Osteoblast (primary cell): ENCODE results near the gene MEIS1. TPM values are rescaled to one million over a fixed set of nuclear protein-coding genes. Genes with fewer than 3 reads are reported as not detected.

Experiments used
- DNase-seq: peaks from one replicate; pipeline ENCODE4 v3.0.0; 2011; ENCODE audit warnings: low spot score, mixed read lengths; ENCODE audit not compliant: insufficient read length; ENCODE audit errors: missing footprints
- H2AFZ ChIP-seq: 2 replicates; pipeline ENCODE4 v1.6.0; 2011; ENCODE audit warnings: mild to moderate bottlenecking, low read length
- H3K27ac ChIP-seq: 2 replicates; pipeline ENCODE4 v1.5.1; 2011; ENCODE audit warnings: mild to moderate bottlenecking, low read depth, low read length, moderate library complexity
- H3K27me3 ChIP-seq: 2 replicates; pipeline ENCODE4 v1.6.0; 2012; ENCODE audit warnings: mild to moderate bottlenecking, control low read depth, inconsistent platforms, low read length, moderate library complexity; ENCODE audit not compliant: insufficient read depth
- H3K36me3 ChIP-seq: 2 replicates; pipeline ENCODE4 v1.5.1; 2011; ENCODE audit warnings: mild to moderate bottlenecking, low read length, control low read depth, moderate library complexity; ENCODE audit not compliant: insufficient read depth
- H3K4me1 ChIP-seq: 2 replicates; pipeline ENCODE4 v1.5.1; 2011; ENCODE audit warnings: mild to moderate bottlenecking, low read length, control low read depth, moderate library complexity; ENCODE audit not compliant: insufficient read depth
- H3K4me2 ChIP-seq: 2 replicates; pipeline ENCODE4 v1.6.0; 2011; ENCODE audit warnings: mild to moderate bottlenecking, low read length; ENCODE audit not compliant: insufficient read depth
- H3K4me3 ChIP-seq: fragments of 200-600 bp; sonication (generic); 3 replicates; pipeline ENCODE4 v1.5.1; 2012; ENCODE audit warnings: mild to moderate bottlenecking, low read length, inconsistent platforms; ENCODE audit not compliant: insufficient read depth
- H3K79me2 ChIP-seq: 2 replicates; pipeline ENCODE4 v1.6.0; 2012; ENCODE audit warnings: mild to moderate bottlenecking, low read length, control low read depth, inconsistent platforms; ENCODE audit not compliant: insufficient read depth
- H3K9me3 ChIP-seq: 2 replicates; pipeline ENCODE4 v1.5.1; 2011; ENCODE audit warnings: low read depth, low read length, control low read depth
- H4K20me1 ChIP-seq: 2 replicates; pipeline ENCODE4 v1.6.0; 2012; ENCODE audit warnings: mild to moderate bottlenecking, low read length, control low read depth; ENCODE audit not compliant: insufficient read depth
- CTCF ChIP-seq: IDR thresholded peaks from 2 replicates; pipeline ENCODE4 v1.5.1; 2011; ENCODE audit warnings: mild to moderate bottlenecking, low read depth, low read length, moderate library complexity; ENCODE audit errors: extremely low read depth
- total RNA-seq: library from RNA; depleted of rRNA; stranded (reverse); fragments of >200 nt; gene quantifications from 2 replicates; pipeline ENCODE4 v1.2.3, GENCODE V29; 2012

The MEIS1 gene
- total RNA-seq, 1 donor, result 11.9 TPM

- H3K79me2 ChIP-seq, result no peaks in the 10 kb centered on the region
- no peak overlapping the region for H3K4me3 ChIP-seq
- H3K27ac ChIP-seq, result no peak overlapping the region
Observed at GRCh38 chr2:66541646-66542045, 106.7 kb downstream of the MEIS1 start.

GRCh38 chr2:66543257-66543767 lies 108.4 kb downstream of the MEIS1 start:
- no peak for DNase-seq
- Histone ChIP-seq H3K4me3 (no peak overlapping the region), H3K4me2 (no peak overlapping the region), H4K20me1 (no peaks in the 10 kb centered on the region), H2AFZ (no peak overlapping the region), H3K79me2 (no peaks in the 10 kb centered on the region), H3K36me3 (no peaks in the 10 kb centered on the region), H3K27ac (no peak overlapping the region), H3K27me3 (no peaks in the 10 kb centered on the region), H3K4me1 (peaks cover 3% of the 10 kb centered on the region), H3K9me3 (no peaks in the 10 kb centered on the region)
- no peak for TF ChIP-seq CTCF

More at GRCh38 chr2:66541646-66542045, 106.7 kb downstream of the MEIS1 start:
- Histone ChIP-seq H3K36me3 (no peaks in the 10 kb centered on the region), H3K4me2 (no peak overlapping the region), H3K27me3 (no peaks in the 10 kb centered on the region), H3K4me1 (peaks cover 3% of the 10 kb centered on the region), H3K9me3 (no peaks in the 10 kb centered on the region), H2AFZ (no peak overlapping the region), H4K20me1 (no peaks in the 10 kb centered on the region)
- no peak for TF ChIP-seq CTCF
- DNase-seq, result no peak

GRCh38 chr2:66544258-66544657 lies 109.3 kb downstream of the MEIS1 start:
- Histone ChIP-seq H3K27me3 (no peaks in the 10 kb centered on the region), H3K4me2 (no peak overlapping the region), H3K36me3 (no peaks in the 10 kb centered on the region), H3K9me3 (no peaks in the 10 kb centered on the region), H3K27ac (no peak overlapping the region), H3K4me1 (no peaks in the 10 kb centered on the region), H3K4me3 (no peak overlapping the region), H3K79me2 (no peaks in the 10 kb centered on the region), H2AFZ (no peak overlapping the region), H4K20me1 (no peaks in the 10 kb centered on the region)
- no peak for TF ChIP-seq CTCF
- DNase-seq, result no peak

GRCh38 chr2:66545258-66545657 lies 110.3 kb downstream of the MEIS1 start:
- no peak for TF ChIP-seq CTCF
- Histone ChIP-seq H3K27me3 (no peaks in the 10 kb centered on the region), H3K27ac (no peak overlapping the region), H2AFZ (no peak overlapping the region), H3K9me3 (no peaks in the 10 kb centered on the region), H3K4me1 (no peaks in the 10 kb centered on the region), H3K4me2 (no peak overlapping the region), H4K20me1 (no peaks in the 10 kb centered on the region), H3K4me3 (no peak overlapping the region), H3K36me3 (peaks cover 3% of the 10 kb centered on the region), H3K79me2 (no peaks in the 10 kb centered on the region)
- no peak for DNase-seq
